Left colon (tissue), 2 donors: Measurements from ENCODE around the gene RPUSD1. TPM values are rescaled to one million over a fixed set of nuclear protein-coding genes. Genes with fewer than 3 reads are reported as not detected.
"Not testable (repeated sequence)": the region's sequence is repeated elsewhere in the genome, so short reads cannot be mapped to it uniquely, and the experiment has no call there.

Source experiments
- ATAC-seq: fragments of 200-7000 bp; cut with Tn5 transposase; one replicate; pipeline ENCODE4 v1.9.1; 2020; ENCODE audit warnings: mild to moderate bottlenecking, moderate library complexity
- DNase-seq, 2 donors: peaks; one replicate each; pipeline ENCODE4 v3.0.0-alpha.2; 2020
- intact Hi-C, 2 donors: fragments of 100-400 bp; cut with DNase I in 1 of 2; cut with micrococcal nuclease in 1 of 2; formaldehyde crosslinking; loops; one replicate each; pipeline versions ENCODE4 v1.11.2 to v1.14.0; 2022; cut with DNase I, micrococcal nuclease
- long read RNA-seq: library from polyadenylated mRNA; unstranded; transcript quantifications from one replicate; pipeline ENCODE4 v2.0.0, GENCODE V29; 2021
- total RNA-seq, 2 donors: library from RNA; stranded (reverse); fragmentation: NEBNext Ultra II Directional; extraction: Animal tissue kit (Norgen Biotek cat#: 25700); gene quantifications; one replicate each; pipeline ENCODE4 v1.2.1, GENCODE V29; 2021
- donor health status: DM: no; HTN: no; CAD: no.
- donor health status: DM: yes; HTN: yes; CAD: no.

Gene RPUSD1
- total RNA-seq: 10 to 100 TPM; 21.3 to 24.1 TPM
- long read RNA-seq, transcript RPUSD1-201 (6 exons, 2,050 nt): major isoform, 30 of 58 reads
- long read RNA-seq, partial matches to known transcripts: 6 of 58 reads
- long read RNA-seq, other reads (novel, unspliced or antisense): 20 of 58 reads

DNA sequence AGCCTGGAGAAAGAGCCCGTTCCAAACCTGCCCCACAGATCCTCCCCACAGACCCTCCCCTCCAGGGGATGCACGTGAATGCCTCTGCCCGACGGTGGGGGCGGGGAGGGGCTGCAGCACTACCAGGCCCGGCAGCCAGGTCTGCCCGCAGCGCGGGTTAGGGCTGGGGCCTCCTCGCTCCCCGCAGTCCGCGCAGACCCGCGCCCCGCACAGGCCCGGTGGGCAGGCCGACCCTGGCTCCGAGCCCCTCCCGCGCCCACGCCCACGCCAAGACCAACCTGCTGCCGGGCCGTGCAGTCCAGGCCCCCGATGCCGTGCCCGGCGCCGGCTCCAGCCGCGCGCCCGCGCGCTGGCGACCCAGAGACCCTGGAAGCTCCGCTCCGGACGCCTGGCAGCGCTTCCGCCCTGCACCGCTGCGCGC lies at the start of gene RPUSD1:
Gene RPUSD1 (minus strand): TSS at position 404 of the 421 bp plus-strand sequence. CDS start 644 bp downstream, outside the sequence.
- intact Hi-C loops: no loop called here
- DNase-seq (no peak), ATAC-seq (peak; percentile 8)

DNA sequence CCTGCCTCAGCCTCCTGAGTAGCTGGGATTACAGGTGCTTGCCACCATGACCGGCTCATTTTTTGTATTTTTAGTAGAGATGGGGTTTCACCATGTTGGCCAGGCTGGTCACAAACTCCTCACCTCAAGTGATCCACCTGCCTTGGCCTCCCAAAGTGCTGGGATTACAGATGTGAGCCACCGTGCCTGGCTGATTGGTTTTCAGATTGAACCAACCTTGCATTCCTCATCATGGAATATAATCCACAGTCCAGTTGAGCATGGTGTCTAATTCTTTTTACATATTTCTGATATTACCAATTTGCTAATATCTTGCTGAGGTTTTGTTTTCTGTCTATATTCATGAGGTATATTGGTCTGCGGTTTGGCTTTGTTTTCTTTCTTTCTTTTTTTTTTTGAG lies 48.6 kb upstream of the RPUSD1 start:
- DNase-seq, ATAC-seq, intact Hi-C loops: not testable (repeated sequence)

GRCh38 chr16:836221-836620 lies 48.0 kb upstream of the RPUSD1 start:
- ATAC-seq (no peak), DNase-seq (no peak)
- intact Hi-C loops: no loop called here

- DNase-seq: no peak
- no peak for ATAC-seq
- intact Hi-C loops: no loop called here
Observed at GRCh38 chr16:835373-835772, 47.2 kb upstream of the RPUSD1 start.

- DNase-seq (no peak), ATAC-seq (no peak)
- intact Hi-C loops: no loop called here
Observed at GRCh38 chr16:833411-833810, 45.2 kb upstream of the RPUSD1 start.

GRCh38 chr16:832652-833336 lies 44.6 kb upstream of the RPUSD1 start:
- ATAC-seq (peak; percentile 90), DNase-seq (peak; percentile 45 to 74)
- intact Hi-C loops: no loop called here

- intact Hi-C loops: no loop called here
- peak; percentile 78 for ATAC-seq
- DNase-seq: peak in 1 of 2 donors; percentile 24
Observed at GRCh38 chr16:831571-832413, 43.6 kb upstream of the RPUSD1 start.

DNA sequence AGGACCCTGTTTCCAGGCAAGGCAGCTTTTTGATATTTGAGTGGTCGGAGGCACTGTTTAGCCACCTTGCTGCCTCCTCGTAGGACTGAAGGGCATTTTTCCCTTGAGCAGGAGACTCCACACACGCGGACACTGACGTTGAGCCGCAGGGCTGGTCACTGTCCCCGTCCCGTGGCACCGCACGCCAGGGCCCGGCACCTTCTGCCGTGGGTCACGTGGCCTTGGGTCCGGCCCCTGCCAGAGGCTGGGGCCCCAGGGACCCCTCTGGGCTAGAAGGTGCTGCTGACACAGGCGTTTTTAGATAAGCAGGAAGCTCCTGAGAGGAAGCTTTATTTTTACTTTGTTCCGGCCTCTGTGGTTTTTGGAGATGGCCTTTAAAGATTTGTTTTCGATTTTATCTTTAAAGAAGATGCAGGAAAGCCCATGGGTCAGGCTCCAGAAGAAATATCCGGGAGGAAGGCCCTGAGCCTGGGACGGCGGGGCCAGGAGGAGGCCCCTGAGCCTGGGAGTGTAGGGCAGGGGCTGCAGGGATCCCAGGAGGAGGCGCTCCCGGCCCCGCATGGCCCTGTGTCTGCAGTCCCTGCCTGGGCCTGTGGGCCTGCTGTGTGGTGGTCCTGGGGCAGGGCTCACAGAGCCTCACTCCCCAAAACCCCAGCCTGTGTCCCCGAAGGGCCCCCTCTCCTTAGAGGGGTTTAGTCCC lies 42.8 kb upstream of the RPUSD1 start:
- DNase-seq (no peak), ATAC-seq (no peak)
- intact Hi-C loops: no loop called here

GRCh38 chr16:830107-830870 lies 42.1 kb upstream of the RPUSD1 start:
- no peak for DNase-seq
- no peak for ATAC-seq
- intact Hi-C loops: no loop called here

DNA sequence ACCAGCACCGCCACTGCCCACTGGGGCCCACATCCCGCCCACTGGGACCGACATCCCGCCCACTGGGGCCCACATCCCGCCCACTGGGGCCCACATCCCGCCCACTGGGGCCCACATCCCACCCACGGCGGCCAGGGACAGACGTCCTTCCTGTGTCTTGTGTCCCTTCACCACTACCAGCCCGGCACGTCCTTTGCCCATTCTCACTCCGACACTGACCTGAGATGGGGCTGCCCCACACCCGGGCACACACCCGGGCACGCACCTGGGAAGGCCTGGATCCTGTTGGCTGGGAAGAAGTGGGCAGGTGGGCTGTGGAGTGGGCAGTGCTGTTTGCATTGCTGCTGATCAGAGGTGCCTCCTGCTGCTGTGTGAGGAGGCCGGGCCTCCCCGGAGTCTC lies 40.7 kb upstream of the RPUSD1 start:
- no peak for ATAC-seq
- no peak for DNase-seq
- intact Hi-C loops: no loop called here

- intact Hi-C loops: no loop called here
Observed at GRCh38 chr16:827513-827912, 39.3 kb upstream of the RPUSD1 start.

GRCh38 chr16:825341-826061 lies 37.3 kb upstream of the RPUSD1 start:
- ATAC-seq (no peak), DNase-seq (no peak)
- intact Hi-C loops: no loop called here

More at GRCh38 chr16:827513-827912, 39.3 kb upstream of the RPUSD1 start:
- no peak for ATAC-seq
- DNase-seq: no peak

DNA sequence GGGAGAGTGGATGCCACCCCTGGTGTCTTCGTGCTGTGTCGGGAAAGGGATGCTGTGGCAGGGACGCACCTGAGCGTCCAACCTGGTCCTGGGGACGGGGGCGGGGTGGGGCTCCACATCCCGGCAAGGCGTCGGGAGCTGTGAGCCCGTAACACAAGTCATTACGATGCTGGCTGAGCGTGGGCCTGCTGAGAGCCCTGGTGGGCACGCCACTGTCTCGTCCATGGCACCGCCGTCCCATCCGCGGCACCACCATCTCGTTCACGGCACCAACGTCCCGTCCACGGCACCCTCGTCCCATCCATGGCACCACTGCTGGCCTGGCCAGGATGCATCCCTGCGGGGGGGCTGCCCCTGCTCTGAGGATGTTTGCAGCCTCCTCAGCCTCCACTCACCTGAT lies 36.4 kb upstream of the RPUSD1 start:
- no peak for ATAC-seq
- DNase-seq: no peak
- intact Hi-C loops: no loop called here

DNA sequence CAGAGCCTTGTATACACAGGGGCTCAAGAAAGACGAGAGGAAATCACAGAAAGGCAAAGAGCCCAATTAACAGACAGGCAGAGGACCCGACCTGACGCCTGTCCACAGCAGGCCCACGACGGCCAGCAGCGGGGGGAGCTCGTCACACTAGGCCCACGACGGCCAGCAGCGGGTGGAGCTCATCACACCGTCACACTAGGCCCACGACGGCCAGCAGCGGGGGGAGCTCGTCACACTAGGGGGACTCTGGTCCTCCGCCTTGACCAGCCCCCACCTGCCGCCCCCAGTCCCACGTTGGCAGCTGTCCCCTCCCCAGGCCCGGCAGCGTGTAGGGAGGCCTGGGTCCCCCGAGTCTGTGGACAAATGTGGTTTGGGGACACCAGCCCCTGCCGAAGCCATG lies 36.0 kb upstream of the RPUSD1 start:
- intact Hi-C loops: no loop called here
- no peak for DNase-seq
- ATAC-seq: no peak

- ATAC-seq: no peak
- intact Hi-C loops: no loop called here
- no peak for DNase-seq
Observed at GRCh38 chr16:822909-823297, 34.7 kb upstream of the RPUSD1 start.

GRCh38 chr16:822174-822908 lies 34.2 kb upstream of the RPUSD1 start:
- intact Hi-C loops: no loop called here
- DNase-seq: no peak
- ATAC-seq: no peak

- ATAC-seq (no peak), DNase-seq (no peak)
- intact Hi-C loops: no loop called here
Observed at GRCh38 chr16:821751-822150, 33.6 kb upstream of the RPUSD1 start.
